Effector memory CD8-positive, alpha-beta T cell (primary cell): ENCODE data around the gene CD109.
A peak's percentile ranks its signal among the peaks of the same experiment; 100 is the strongest.
"Not testable (repeated sequence)": the region's sequence is repeated elsewhere in the genome, so short reads cannot be mapped to it uniquely, and the experiment has no call there.

Experiments used
- ATAC-seq: fragments of 150-1000 bp; cut with Tn5 transposase; replicated peaks from 2 replicates; pipeline ENCODE4 v1.10.0; 2021; ENCODE audit warnings: mild to moderate bottlenecking, moderate library complexity
- DNase-seq, 3 experiments: peaks; one replicate each; pipeline ENCODE4 v3.0.0; 2021
- H3K27ac Mint-ChIP-seq, 2 donors: one replicate each; pipeline ENCODE4 v1.8.0; 2022; ENCODE audit warnings: mild to moderate bottlenecking in 2 of 2, mixed read lengths in 2 of 2, moderate library complexity in 2 of 2
- H3K27me3 Mint-ChIP-seq, 2 donors: one replicate each; pipeline ENCODE4 v1.8.0; 2022; ENCODE audit warnings: mixed read lengths in 2 of 2
- H3K36me3 Mint-ChIP-seq: one replicate; pipeline ENCODE4 v1.8.0; 2022; ENCODE audit warnings: mild to moderate bottlenecking, moderate library complexity, mixed read lengths; ENCODE audit not compliant: insufficient read depth
- H3K4me1 Mint-ChIP-seq, 2 donors: one replicate each; pipeline ENCODE4 v1.8.0; 2022; ENCODE audit warnings: low read depth in 2 of 2, mixed read lengths in 2 of 2
- H3K4me3 Mint-ChIP-seq, 2 donors: one replicate each; pipeline ENCODE4 v1.8.0; 2022; ENCODE audit warnings: mild to moderate bottlenecking in 2 of 2, mixed read lengths in 2 of 2, moderate library complexity in 2 of 2
- H3K9me3 Mint-ChIP-seq, 2 donors: one replicate each; pipeline ENCODE4 v1.8.0; 2022; ENCODE audit warnings: mixed read lengths in 2 of 2

CD109 gene

DNA sequence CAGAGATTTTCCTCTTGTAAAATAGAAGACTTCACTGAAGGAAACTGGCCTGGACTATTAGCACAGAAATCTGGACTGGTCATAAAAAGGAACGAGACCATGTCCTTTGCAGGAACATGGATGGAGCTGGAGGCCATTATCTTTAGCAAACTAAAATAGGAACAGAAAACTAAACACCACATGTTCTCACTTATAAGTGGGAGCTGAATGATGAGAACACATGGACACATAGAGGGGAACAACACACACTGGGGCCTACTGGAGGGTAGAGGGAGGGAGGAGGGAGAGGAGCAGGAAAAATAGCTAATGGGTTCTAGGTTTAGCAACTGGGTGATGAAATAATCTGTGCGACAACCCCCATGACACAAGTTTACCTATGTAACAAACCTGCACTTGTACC is 27.5 kb downstream of the CD109 start:
- H3K4me1 Mint-ChIP-seq, ATAC-seq, H3K4me3 Mint-ChIP-seq, H3K36me3 Mint-ChIP-seq, DNase-seq, H3K9me3 Mint-ChIP-seq, H3K27ac Mint-ChIP-seq, H3K27me3 Mint-ChIP-seq: not testable (repeated sequence)

GRCh38 chr6:73724389-73724788 is 28.4 kb downstream of the CD109 start:
- DNase-seq (no peak), ATAC-seq (no peak)
- Mint-ChIP-seq H3K27ac (no peak overlapping the region), H3K27me3 (peaks cover 5 to 9% of the 10 kb centered on the region in 2 donors), H3K4me3 (no peak overlapping the region), H3K9me3 (no peaks in the 10 kb centered on the region), H3K36me3 (no peaks in the 10 kb centered on the region), H3K4me1 (peaks cover 0 to 5% of the 10 kb centered on the region in 2 donors)

DNA sequence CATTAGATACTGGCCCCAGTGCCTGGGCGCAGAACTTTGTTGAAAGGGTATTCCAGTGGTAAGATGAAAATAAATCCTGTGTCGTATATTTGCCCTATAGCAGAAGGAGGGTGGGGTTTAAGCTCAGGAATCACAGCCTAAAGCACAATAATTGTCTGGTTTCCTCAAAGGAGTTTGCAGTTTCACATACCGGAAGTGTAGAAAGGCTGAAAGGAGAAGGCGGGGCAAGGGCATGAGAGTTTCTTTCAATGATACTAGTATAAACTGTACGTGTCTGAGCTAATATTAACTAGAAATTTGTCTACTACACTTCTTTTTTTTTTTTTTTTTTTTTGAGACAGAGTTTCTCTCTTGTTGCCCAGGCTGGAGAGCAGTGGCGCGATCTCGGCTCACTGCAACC is 29.2 kb downstream of the CD109 start:
- not testable (repeated sequence) for DNase-seq, H3K36me3 Mint-ChIP-seq, H3K4me1 Mint-ChIP-seq, H3K9me3 Mint-ChIP-seq, H3K27ac Mint-ChIP-seq, H3K4me3 Mint-ChIP-seq, H3K27me3 Mint-ChIP-seq
- ATAC-seq, result peak; percentile 41

GRCh38 chr6:73727114-73727513 is 31.1 kb downstream of the CD109 start:
- DNase-seq (no peak), ATAC-seq (no peak)
- no peaks in the 10 kb centered on the region for H3K36me3 Mint-ChIP-seq
- no peak overlapping the region for H3K4me3 Mint-ChIP-seq
- peaks cover 0 to 5% of the 10 kb centered on the region in 2 donors for H3K4me1 Mint-ChIP-seq
- no peaks in the 10 kb centered on the region for H3K27me3 Mint-ChIP-seq
- H3K9me3 Mint-ChIP-seq, result no peaks in the 10 kb centered on the region
- no peak overlapping the region for H3K27ac Mint-ChIP-seq

GRCh38 chr6:73728548-73729205 is 32.7 kb downstream of the CD109 start:
- peaks cover 0 to 2% of the 10 kb centered on the region in 2 donors for H3K4me1 Mint-ChIP-seq
- H3K4me3 Mint-ChIP-seq, result no peak overlapping the region
- no peaks in the 10 kb centered on the region for H3K36me3 Mint-ChIP-seq
- ATAC-seq (no peak), DNase-seq (no peak)
- no peaks in the 10 kb centered on the region for H3K27me3 Mint-ChIP-seq
- H3K27ac Mint-ChIP-seq, result no peak overlapping the region
- H3K9me3 Mint-ChIP-seq, result no peaks in the 10 kb centered on the region

DNA sequence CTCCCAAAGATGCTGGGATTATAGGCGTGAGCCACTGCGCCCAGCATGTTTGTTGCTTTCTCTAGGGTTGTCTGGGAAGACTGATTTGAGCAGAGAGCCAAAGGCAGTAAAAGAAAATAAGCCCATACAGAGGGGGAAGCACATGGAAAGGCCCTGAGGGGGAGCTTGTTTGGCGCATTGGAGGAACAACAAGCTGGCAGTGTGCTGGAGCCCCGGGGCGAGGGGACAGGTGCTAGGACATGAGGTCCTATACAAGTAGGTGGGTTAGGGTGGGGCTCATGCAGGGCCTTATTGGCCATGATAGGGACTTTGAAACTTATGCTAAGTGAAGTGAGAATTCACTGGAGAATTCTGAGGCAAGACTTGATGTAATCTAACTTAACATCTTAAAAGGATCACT is 35.3 kb downstream of the CD109 start:
- no peak for DNase-seq
- H3K27ac Mint-ChIP-seq, result no peak overlapping the region

GRCh38 chr6:73732845-73733675 is 37.1 kb downstream of the CD109 start:
- DNase-seq, result peak; percentile 52 to 60 (median 58)
- Mint-ChIP-seq H3K36me3 (no peaks in the 10 kb centered on the region), H3K4me3 (no peak overlapping the region), H3K27me3 (no peaks in the 10 kb centered on the region), H3K9me3 (no peaks in the 10 kb centered on the region), H3K27ac (no peak overlapping the region), H3K4me1 (peaks cover 0 to 2% of the 10 kb centered on the region in 2 donors)
- ATAC-seq, result peak; percentile 98

More for the DNA sequence above, 35.3 kb downstream of the CD109 start:
- ATAC-seq, result no peak
- no peaks in the 10 kb centered on the region for H3K36me3 Mint-ChIP-seq
- H3K4me1 Mint-ChIP-seq, result peaks cover 0 to 2% of the 10 kb centered on the region in 2 donors
- no peaks in the 10 kb centered on the region for H3K9me3 Mint-ChIP-seq
- no peaks in the 10 kb centered on the region for H3K27me3 Mint-ChIP-seq
- H3K4me3 Mint-ChIP-seq, result no peak overlapping the region

GRCh38 chr6:73733791-73734190 is 37.8 kb downstream of the CD109 start:
- Mint-ChIP-seq H3K27ac (no peak overlapping the region), H3K9me3 (no peaks in the 10 kb centered on the region), H3K4me1 (peaks cover 0 to 2% of the 10 kb centered on the region in 2 donors), H3K36me3 (no peaks in the 10 kb centered on the region), H3K4me3 (no peak overlapping the region), H3K27me3 (peaks cover 0 to 3% of the 10 kb centered on the region in 2 donors)
- ATAC-seq (no peak), DNase-seq (no peak)

DNA sequence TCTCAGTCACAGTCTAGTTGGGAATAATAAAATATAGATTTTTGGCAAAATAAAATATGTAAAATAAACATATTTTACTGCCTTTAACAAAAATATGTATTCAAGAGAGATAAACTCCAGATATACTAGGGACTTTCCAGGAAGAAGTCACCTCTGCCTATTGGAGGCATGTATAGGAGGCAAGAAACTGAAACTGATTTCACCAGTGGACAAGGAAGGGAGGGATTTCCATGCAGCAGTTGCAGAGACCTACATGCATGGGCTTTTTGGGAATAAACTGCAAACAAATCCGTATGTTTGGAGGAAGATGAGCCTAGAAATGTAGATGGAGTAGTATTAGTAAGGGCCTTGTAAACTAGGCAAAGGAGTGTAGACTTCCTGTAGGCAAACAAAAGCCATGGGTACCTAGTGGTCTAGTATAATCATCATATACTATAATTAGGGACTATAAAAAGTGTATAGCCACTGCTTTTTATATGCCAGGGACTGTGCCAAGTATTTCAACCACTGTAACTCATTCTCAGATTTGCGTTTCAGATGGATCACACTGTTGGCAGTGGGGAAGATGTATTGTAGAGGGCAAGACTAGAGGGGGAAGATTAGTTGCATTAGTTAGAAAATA is 38.9 kb downstream of the CD109 start:
- Mint-ChIP-seq H3K9me3 (no peaks in the 10 kb centered on the region), H3K27me3 (peaks cover 0 to 5% of the 10 kb centered on the region in 2 donors), H3K27ac (no peak overlapping the region), H3K4me3 (no peak overlapping the region), H3K36me3 (no peaks in the 10 kb centered on the region), H3K4me1 (no peaks in the 10 kb centered on the region)
- no peak for DNase-seq
- no peak for ATAC-seq

DNA sequence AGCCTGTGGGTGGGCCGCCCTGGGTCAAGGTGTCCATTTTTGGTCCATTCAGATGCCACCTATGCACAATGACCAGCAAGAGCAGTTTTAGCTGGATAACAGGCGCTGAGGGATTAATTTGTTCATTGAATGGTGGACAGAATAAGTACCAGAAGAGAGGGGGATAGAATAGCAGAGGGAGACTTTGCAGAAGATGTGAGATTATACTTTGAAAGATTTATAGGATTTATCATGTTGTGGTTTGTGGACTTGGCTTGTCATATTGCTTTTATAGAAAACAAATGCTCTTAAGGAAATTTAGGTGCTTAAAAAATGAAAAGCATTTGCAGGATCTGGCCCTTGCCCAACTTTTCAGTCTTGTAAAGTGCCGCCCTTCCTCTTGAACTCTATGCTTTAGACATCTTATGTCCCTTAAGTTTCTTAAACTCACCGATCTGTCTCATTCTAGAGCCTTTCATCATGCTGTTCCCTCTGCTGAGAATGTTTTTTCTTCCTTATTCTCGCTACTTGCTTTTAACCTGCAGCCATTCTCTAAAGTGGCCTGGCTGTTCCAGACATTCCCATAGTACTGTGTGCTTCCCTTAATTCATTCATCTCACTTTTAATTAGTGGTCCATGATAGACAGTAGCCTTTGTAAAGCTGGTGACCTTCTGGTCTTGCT is 42.5 kb downstream of the CD109 start:
- no peak overlapping the region for H3K27ac Mint-ChIP-seq
- ATAC-seq (no peak), DNase-seq (no peak)
- H3K4me1 Mint-ChIP-seq, result no peaks in the 10 kb centered on the region
- H3K27me3 Mint-ChIP-seq, result peaks cover 0 to 5% of the 10 kb centered on the region in 2 donors
- no peaks in the 10 kb centered on the region for H3K9me3 Mint-ChIP-seq
- no peak overlapping the region for H3K4me3 Mint-ChIP-seq
- no peaks in the 10 kb centered on the region for H3K36me3 Mint-ChIP-seq

DNA sequence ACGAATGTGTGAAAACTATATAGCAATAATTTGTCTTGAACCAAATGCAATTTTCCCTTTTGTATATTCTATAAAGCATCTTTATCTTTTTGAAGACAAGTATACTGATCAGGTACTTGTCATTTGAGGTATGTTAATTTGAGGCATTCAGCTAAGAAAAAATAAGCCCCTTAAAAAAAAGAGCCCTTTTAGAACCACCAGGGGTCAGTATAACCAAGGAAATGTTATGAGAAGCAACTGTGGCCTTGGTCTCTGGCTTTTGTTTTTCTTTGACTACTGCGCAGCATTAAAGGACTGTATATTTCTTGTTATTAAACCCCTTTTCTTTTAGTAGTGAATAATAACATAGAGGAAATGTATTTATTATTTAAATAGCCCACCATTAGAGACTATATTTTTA is 43.1 kb downstream of the CD109 start:
- H3K4me3 Mint-ChIP-seq, result no peak overlapping the region
- no peaks in the 10 kb centered on the region for H3K36me3 Mint-ChIP-seq
- peak; percentile 4 to 17 (median 12) for DNase-seq
- H3K4me1 Mint-ChIP-seq, result no peaks in the 10 kb centered on the region
- H3K27me3 Mint-ChIP-seq, result peaks cover 0 to 5% of the 10 kb centered on the region in 2 donors
- peak; percentile 54 for ATAC-seq
- H3K9me3 Mint-ChIP-seq, result no peaks in the 10 kb centered on the region
- no peak overlapping the region for H3K27ac Mint-ChIP-seq

GRCh38 chr6:73742433-73742832 is 46.4 kb downstream of the CD109 start:
- no peaks in the 10 kb centered on the region for H3K36me3 Mint-ChIP-seq
- no peaks in the 10 kb centered on the region for H3K4me1 Mint-ChIP-seq
- peaks cover 0 to 5% of the 10 kb centered on the region in 2 donors for H3K27me3 Mint-ChIP-seq
- no peak overlapping the region for H3K27ac Mint-ChIP-seq
- H3K9me3 Mint-ChIP-seq, result no peaks in the 10 kb centered on the region
- DNase-seq (no peak), ATAC-seq (no peak)
- H3K4me3 Mint-ChIP-seq, result no peak overlapping the region

DNA sequence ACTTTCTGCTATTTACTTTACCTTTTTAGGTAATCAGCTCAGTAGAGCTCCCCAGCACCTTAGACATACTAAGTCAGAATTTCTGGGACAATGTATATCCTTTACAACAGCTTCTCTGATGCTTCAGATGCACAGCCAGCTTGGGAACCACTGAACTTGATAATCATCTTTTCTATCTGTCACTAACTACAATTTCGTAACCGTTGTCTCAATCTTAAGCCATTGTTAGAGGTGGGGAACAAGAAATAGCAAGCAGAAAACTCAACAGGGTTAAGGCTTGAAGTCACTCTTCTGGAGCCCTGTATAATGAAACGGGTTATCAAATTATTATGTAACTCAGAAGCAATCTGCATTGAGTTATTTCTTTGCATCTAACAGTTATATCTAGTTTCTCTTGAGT is 47.1 kb downstream of the CD109 start:
- Mint-ChIP-seq H3K4me1 (no peaks in the 10 kb centered on the region), H3K27ac (no peak overlapping the region), H3K9me3 (no peaks in the 10 kb centered on the region), H3K36me3 (no peaks in the 10 kb centered on the region), H3K4me3 (no peak overlapping the region), H3K27me3 (peaks cover 0 to 5% of the 10 kb centered on the region in 2 donors)
- DNase-seq, result no peak
- ATAC-seq, result no peak
